Ramos (cell line): ENCODE measurements around the gene LONRF2.

Source experiments
- in situ Hi-C: fragments of 300-500 bp; cut with MboI; formaldehyde crosslinking; loops from one replicate; pipeline ENCODE4 v1.14.3; 2022; ENCODE audit warnings: low sequenced_read_pairs; ENCODE audit not compliant: unreplicated experiment

Gene LONRF2

GRCh38 chr2:100277540-100278207 is 44.6 kb downstream of the LONRF2 start:
- in situ Hi-C loops, result no loop called here

GRCh38 chr2:100276716-100277115 is 45.6 kb downstream of the LONRF2 start:
- in situ Hi-C loops, result no loop called here

GRCh38 chr2:100275200-100275589 is 47.1 kb downstream of the LONRF2 start:
- in situ Hi-C loops, result no loop called here

GRCh38 chr2:100274566-100275199 is 47.6 kb downstream of the LONRF2 start:
- in situ Hi-C loops, result no loop called here

- in situ Hi-C loops, result no loop called here
These were observed 48.2 kb downstream of the LONRF2 start for GRCh38 chr2:100274076-100274475.

- in situ Hi-C loops, result no loop called here
These were observed 48.9 kb downstream of the LONRF2 start for GRCh38 chr2:100273387-100273786.

GRCh38 chr2:100272841-100273329 is 49.4 kb downstream of the LONRF2 start:
- in situ Hi-C loops, result no loop called here

- in situ Hi-C loops, result no loop called here
These were observed 51.1 kb downstream of the LONRF2 start for GRCh38 chr2:100271210-100271609.

- in situ Hi-C loops, result no loop called here
These were observed 51.7 kb downstream of the LONRF2 start for GRCh38 chr2:100270381-100271146.

GRCh38 chr2:100269889-100270288 is 52.4 kb downstream of the LONRF2 start:
- in situ Hi-C loops, result loop anchor here (10.0 kb wide), 1 partner anchor 715 kb away; no protein-coding TSS in a partner anchor

- in situ Hi-C loops, result loop anchor here (10.0 kb wide), 1 partner anchor 716 kb away; no protein-coding TSS in a partner anchor
These were observed 53.3 kb downstream of the LONRF2 start for GRCh38 chr2:100268986-100269385.

GRCh38 chr2:100267751-100268150 is 54.5 kb downstream of the LONRF2 start:
- in situ Hi-C loops, result loop anchor here (10.0 kb wide), 1 partner anchor 717 kb away; no protein-coding TSS in a partner anchor

- in situ Hi-C loops, result loop anchor here (10.0 kb wide), 1 partner anchor 719 kb away; no protein-coding TSS in a partner anchor
These were observed 56.2 kb downstream of the LONRF2 start for GRCh38 chr2:100266126-100266525.

GRCh38 chr2:100265226-100265625 is 57.1 kb downstream of the LONRF2 start:
- in situ Hi-C loops, result loop anchor here (10.0 kb wide), 1 partner anchor 720 kb away; no protein-coding TSS in a partner anchor

- in situ Hi-C loops, result loop anchor here (10.0 kb wide), 1 partner anchor 720 kb away; no protein-coding TSS in a partner anchor
These were observed 57.6 kb downstream of the LONRF2 start for GRCh38 chr2:100264651-100265050.

GRCh38 chr2:100264121-100264520 is 58.2 kb downstream of the LONRF2 start:
- in situ Hi-C loops, result loop anchor here (10.0 kb wide), 1 partner anchor 721 kb away; no protein-coding TSS in a partner anchor

- in situ Hi-C loops, result loop anchor here (10.0 kb wide), 1 partner anchor 722 kb away; no protein-coding TSS in a partner anchor
These were observed 59.6 kb downstream of the LONRF2 start for GRCh38 chr2:100262555-100263320.

- in situ Hi-C loops, result loop anchor here (10.0 kb wide), 1 partner anchor 723 kb away; no protein-coding TSS in a partner anchor
These were observed 60.3 kb downstream of the LONRF2 start for GRCh38 chr2:100262046-100262445.
